Activated T-cell treated with anti-CD3 and anti-CD28 coated beads, Interleukin-2, amount 50 U/mL, for 72 hours (primary cell): ENCODE results near the gene DKC1. TPM values are rescaled to one million over a fixed set of nuclear protein-coding genes. Genes with fewer than 3 reads are reported as not detected.
"Not testable (repeated sequence)": the region's sequence is repeated elsewhere in the genome, so short reads cannot be mapped to it uniquely, and the experiment has no call there.

Experiments
- ATAC-seq, 2 donors: fragments of 150-1000 bp; cut with Tn5 transposase; replicated peaks in 1 of 2; 2 replicates each; pipeline ENCODE4 v1.10.0; 2021; ENCODE audit warnings: moderate library complexity in 2 of 2, mild to moderate bottlenecking in 1 of 2
- DNase-seq, 2 donors: peaks; one replicate each; pipeline ENCODE4 v3.0.0; 2021 to 2022; ENCODE audit warnings: mixed read lengths in 1 of 2
- H3K27ac Mint-ChIP-seq: one replicate; pipeline ENCODE4 v1.8.0; 2022; ENCODE audit warnings: mild to moderate bottlenecking, moderate library complexity, mixed read lengths
- H3K27me3 Mint-ChIP-seq: one replicate; pipeline ENCODE4 v1.8.0; 2022; ENCODE audit warnings: low read depth, mixed read lengths
- H3K36me3 Mint-ChIP-seq, 2 donors: one replicate each; pipeline ENCODE4 v1.8.0; 2022; ENCODE audit warnings: mixed read lengths in 2 of 2, mild to moderate bottlenecking in 1 of 2; ENCODE audit not compliant: insufficient read depth in 2 of 2
- H3K4me1 Mint-ChIP-seq: one replicate; pipeline ENCODE4 v1.8.0; 2022; ENCODE audit warnings: low read depth, mixed read lengths
- H3K4me3 Mint-ChIP-seq, 2 donors: one replicate each; pipeline ENCODE4 v1.8.0; 2022; ENCODE audit warnings: mild to moderate bottlenecking in 2 of 2, mixed read lengths in 2 of 2, moderate library complexity in 2 of 2
- H3K9me3 Mint-ChIP-seq, 2 donors: one replicate each; pipeline ENCODE4 v1.8.0; 2022; ENCODE audit warnings: mixed read lengths in 2 of 2
- total RNA-seq, 2 donors: library from RNA; stranded (reverse); gene quantifications; one replicate each; pipeline ENCODE4 v1.2.3, GENCODE V29; 2022

DKC1 gene
- total RNA-seq, 2 donors from 2014 or later = 92.7 to 111 TPM

DNA sequence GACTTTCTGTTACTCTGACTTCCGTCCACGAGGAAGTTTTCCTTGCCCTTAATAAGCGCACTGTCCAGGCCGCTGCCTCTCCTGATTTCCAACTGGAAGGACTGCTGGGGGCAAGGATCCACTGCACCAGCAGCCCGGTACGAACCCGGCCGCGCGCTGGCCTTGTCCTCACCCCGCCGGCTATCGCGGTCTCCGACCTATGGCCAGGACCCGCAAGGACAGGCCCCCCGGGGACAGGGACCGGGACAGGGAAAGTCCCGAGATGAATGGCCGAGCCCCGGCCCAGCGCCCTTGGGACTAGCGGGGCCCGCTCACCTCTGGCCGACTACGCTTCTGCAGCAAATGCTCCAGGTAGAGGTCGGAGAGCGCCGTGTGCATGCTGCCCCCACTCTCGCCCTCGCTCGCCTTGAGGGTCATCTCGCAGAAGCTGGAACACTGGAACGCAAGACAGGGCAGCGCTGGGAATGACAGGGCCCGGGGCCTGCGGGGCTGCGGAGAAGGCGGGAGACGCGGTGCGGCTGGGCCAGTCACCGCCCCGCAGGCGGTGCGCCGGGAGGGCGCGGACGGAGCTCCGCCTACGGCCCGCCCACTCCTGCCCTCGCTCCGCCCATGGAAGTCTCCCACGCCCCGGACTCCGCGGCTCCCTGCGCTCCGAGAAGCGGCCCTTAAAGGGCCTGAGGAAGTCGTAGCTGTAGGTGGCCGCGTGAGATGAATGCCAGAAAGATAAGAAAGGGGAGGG is 42.5 kb downstream of the DKC1 start, which contains the start of gene MPP1:
Gene MPP1, minus strand, starts transcription at position 529 of the 739 bp plus-strand sequence. Its CDS starts 112 bp downstream, at position 417.
- H3K9me3 Mint-ChIP-seq = peaks cover 0 to 3% of the 10 kb centered on the region in 2 donors
- H3K27ac Mint-ChIP-seq = peak within 1 kb of the TSS; percentile 19
- peak within 1 kb of the TSS; percentile 88 to 89 for H3K4me3 Mint-ChIP-seq
- H3K27me3 Mint-ChIP-seq = peaks cover 12% of the 10 kb centered on the region
- peaks cover 51% of the 10 kb centered on the region for H3K4me1 Mint-ChIP-seq
- ATAC-seq (peak; percentile 85 to 86), DNase-seq (peak; percentile 78 to 85)
- H3K36me3 Mint-ChIP-seq = no peaks in the 10 kb centered on the region

DNA sequence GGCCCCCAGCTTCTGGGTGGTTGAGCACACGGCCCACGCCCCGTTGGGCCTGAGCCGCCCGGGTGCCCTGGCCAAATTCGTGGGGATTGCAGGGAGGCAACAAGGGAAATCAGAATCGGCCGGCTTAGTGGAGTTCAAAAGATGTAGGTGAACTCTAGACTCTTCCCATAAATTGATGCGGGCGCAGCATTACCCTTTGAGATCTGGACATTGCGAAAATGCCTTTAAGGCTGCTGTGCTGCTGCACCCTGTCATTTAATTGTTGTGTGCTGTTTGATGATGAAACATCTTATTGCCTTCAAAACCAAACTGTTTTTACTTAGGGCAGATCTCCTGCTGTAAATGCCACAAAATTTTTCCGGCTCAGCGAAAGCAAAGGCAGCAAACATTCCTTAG is 43.0 kb downstream of the DKC1 start:
- Mint-ChIP-seq H3K9me3 (peaks cover 0 to 3% of the 10 kb centered on the region in 2 donors), H3K4me1 (peaks cover 45% of the 10 kb centered on the region), H3K4me3 (peak overlapping the region; percentile 88 to 89), H3K36me3 (no peaks in the 10 kb centered on the region), H3K27ac (peak overlapping the region; percentile 19), H3K27me3 (peaks cover 12% of the 10 kb centered on the region)
- ATAC-seq = no peak
- no peak for DNase-seq

DNA sequence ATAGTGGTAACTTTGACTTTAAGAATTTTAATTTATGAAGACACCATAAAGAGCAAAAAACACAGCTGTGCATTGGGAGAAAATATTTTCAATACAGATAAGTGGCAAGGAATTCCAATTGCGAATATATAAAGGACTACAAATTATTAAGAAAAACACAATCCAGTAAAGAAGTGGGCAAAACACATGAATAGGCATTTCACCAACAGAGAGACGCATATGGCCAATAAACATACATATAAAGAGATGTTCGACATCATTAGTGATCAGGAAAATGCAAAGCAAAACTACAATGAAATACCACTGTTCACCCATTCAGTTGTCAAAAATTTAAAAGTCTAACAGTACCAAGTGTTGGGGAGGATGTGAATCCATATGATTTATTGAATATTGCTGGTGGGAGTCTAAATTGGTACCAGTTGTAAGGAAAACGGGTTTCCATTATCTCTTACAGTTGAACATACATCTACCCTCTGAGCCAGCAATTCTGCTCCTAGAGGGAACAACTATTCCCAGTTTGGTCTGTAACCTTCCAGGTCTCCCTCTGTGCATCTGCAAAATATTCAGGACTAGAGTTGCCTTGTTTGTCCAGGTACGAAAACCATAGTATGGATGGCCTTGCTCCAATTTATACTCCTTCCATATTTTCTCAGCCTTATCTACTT is 44.3 kb downstream of the DKC1 start:
- Mint-ChIP-seq H3K4me1 (peaks cover 37% of the 10 kb centered on the region), H3K27me3 (peaks cover 17% of the 10 kb centered on the region), H3K36me3 (no peaks in the 10 kb centered on the region), H3K4me3 (no peak overlapping the region), H3K9me3 (peaks cover 0 to 3% of the 10 kb centered on the region in 2 donors), H3K27ac (no peak overlapping the region)
- DNase-seq = no peak
- no peak for ATAC-seq

DNA sequence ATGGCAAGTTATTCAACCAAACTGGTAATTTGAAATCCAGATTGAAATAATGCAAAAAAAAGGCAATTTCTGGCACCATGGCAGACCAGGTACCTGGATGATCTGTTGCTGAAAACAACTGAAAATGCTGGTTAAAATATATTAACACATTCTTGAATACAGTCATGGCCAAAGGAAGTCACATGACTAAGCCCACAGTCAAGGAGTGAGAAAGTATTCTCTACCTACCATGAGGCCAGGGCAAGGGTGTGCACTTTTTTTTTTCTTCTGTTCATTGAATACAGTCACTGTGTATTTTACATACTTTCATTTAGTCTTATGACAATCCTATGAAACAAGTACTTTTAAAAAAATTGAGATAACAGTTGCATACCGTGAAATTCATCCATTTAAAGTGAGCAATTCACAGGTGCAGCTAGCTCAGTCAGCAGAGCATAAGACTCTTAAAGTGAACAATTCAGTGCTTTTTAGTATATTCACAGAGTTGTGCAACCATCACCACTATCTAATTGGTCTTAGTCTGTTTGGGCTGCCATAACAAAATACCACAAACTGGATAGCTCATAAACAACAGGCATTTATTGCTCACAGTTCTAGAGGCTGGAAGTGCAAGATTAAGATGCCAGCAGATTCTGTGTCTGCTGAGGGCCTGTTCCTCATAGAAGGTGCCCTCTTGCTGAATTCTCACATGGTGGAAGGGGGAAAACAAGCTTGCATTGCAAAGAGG is 47.4 kb downstream of the DKC1 start:
- DNase-seq (no peak), ATAC-seq (peak; percentile 52 to 65)
- peaks cover 0 to 3% of the 10 kb centered on the region in 2 donors for H3K9me3 Mint-ChIP-seq
- no peak overlapping the region for H3K4me3 Mint-ChIP-seq
- no peaks in the 10 kb centered on the region for H3K36me3 Mint-ChIP-seq
- peaks cover 13% of the 10 kb centered on the region for H3K4me1 Mint-ChIP-seq
- H3K27ac Mint-ChIP-seq = no peak overlapping the region
- peaks cover 26% of the 10 kb centered on the region for H3K27me3 Mint-ChIP-seq

DNA sequence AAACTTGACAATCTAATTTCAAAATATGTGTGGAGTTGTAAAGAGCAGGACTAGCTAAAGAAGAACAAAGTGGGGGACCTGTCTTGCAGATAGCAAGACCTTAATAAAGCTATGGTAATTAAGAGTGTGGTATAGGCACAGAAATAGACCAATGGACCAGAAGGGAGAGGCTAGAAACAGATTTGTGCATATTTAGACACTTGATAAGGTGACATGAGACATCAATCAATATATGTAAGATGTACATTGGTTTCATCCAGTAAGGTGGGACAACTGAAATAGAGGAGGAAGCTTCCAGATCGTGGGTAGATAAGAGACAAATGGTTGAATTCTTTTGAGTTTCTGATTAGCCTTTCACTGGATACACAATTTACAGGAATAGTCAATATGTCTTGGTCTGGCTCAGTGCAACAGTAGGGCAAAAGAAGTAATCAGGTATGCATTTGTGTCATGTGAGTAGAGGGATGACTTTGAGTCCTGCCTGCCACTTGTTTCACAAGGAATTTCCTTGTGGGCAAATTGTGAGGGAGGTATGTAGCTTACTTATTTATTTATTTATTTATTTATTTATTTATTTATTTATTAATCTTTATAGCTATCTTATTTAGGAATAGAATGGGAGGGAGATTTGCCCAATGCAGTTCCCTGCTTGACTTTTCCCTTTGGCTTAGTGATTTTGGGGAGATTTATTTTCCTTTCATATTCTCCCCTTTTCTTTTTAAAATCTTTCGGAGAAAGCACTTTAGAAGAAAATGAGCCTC is 49.9 kb downstream of the DKC1 start:
- Mint-ChIP-seq H3K4me1 (peaks cover 6% of the 10 kb centered on the region), H3K4me3 (no peak overlapping the region), H3K36me3 (no peaks in the 10 kb centered on the region), H3K9me3 (peaks cover 0 to under 1% of the 10 kb centered on the region in 2 donors), H3K27me3 (peaks cover 32% of the 10 kb centered on the region), H3K27ac (no peak overlapping the region)
- ATAC-seq = no peak
- DNase-seq = no peak

DNA sequence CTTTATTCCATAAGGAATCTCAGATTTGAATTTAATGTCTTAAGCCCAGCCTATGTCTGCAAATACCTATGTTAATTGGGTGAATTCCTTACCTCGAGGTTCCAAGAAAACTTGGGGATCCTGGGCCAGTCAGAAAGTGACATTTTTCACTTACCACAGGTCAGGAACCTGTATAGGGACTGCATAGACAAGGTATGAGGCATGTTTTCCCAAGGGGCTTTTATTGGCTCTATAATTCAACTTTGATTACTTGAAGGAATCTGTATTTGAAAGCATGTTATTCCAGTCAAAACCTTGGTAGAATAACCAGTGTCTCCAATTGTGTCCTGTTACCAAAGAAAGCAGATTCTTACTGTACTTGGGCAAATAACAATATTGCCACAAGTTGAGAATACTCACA is 51.1 kb downstream of the DKC1 start:
- H3K36me3 Mint-ChIP-seq = no peaks in the 10 kb centered on the region
- no peak for ATAC-seq
- peaks cover 23% of the 10 kb centered on the region for H3K27me3 Mint-ChIP-seq
- no peak overlapping the region for H3K27ac Mint-ChIP-seq
- peaks cover 6% of the 10 kb centered on the region for H3K4me1 Mint-ChIP-seq
- DNase-seq = no peak
- H3K4me3 Mint-ChIP-seq = no peak overlapping the region
- H3K9me3 Mint-ChIP-seq = no peaks in the 10 kb centered on the region

DNA sequence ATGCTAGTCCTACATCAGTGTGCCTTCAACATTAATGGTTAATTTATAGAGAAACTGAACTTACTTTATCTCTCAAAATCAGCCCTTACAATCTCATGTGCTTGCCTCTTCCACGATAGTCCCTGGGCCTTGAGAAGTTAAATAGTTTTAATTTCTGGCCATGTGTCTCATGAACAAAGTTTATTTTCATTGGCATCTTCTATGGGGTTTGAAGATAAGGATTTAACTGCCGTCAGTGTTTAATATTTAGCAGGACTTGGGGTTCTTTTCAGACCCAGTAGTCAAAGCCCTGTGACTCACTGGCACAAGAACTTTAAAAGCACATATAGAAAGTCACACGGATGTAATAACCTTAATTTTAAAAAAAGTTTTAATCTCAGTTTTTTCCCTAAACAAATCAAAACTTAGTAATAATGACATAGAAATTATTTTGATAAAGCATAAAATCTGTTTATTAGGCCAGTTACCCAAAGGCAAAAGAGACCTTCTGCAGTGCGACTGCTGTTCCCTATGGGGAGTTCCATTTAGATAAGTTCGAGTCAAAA is 52.7 kb downstream of the DKC1 start:
- Mint-ChIP-seq H3K27me3 (peaks cover 23% of the 10 kb centered on the region), H3K36me3 (no peaks in the 10 kb centered on the region), H3K27ac (no peak overlapping the region), H3K9me3 (no peaks in the 10 kb centered on the region), H3K4me1 (no peaks in the 10 kb centered on the region), H3K4me3 (no peak overlapping the region)
- DNase-seq = no peak
- no peak for ATAC-seq

DNA sequence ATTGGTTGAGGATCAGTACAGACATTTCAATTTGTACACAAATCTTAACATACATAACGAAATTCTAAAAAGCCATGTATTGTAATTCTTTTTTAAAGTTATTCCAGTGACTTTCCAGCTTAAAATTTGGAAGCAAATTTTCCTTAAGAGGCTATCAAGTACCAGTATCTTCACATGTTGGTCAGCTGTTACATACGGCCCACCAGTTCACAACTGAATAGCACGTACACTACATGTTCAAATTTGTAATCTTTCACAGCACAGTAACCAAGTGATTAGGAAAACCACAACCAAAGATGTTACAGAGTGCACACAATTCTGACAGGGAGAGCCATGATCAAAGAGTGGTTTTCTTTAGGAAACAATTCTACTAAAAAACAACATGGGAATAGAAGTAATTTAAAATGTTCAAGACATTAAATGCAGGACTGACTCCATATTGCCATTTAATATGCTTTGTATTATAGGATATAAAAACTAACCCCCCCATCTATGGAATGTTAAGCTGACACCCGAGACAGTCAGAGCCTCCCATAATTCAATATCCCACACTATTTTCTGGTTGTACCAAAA is 53.7 kb downstream of the DKC1 start:
- not testable (repeated sequence) for DNase-seq, H3K27ac Mint-ChIP-seq, H3K4me1 Mint-ChIP-seq, H3K9me3 Mint-ChIP-seq, H3K36me3 Mint-ChIP-seq, ATAC-seq, H3K4me3 Mint-ChIP-seq
- H3K27me3 Mint-ChIP-seq = peaks cover 27% of the 10 kb centered on the region

DNA sequence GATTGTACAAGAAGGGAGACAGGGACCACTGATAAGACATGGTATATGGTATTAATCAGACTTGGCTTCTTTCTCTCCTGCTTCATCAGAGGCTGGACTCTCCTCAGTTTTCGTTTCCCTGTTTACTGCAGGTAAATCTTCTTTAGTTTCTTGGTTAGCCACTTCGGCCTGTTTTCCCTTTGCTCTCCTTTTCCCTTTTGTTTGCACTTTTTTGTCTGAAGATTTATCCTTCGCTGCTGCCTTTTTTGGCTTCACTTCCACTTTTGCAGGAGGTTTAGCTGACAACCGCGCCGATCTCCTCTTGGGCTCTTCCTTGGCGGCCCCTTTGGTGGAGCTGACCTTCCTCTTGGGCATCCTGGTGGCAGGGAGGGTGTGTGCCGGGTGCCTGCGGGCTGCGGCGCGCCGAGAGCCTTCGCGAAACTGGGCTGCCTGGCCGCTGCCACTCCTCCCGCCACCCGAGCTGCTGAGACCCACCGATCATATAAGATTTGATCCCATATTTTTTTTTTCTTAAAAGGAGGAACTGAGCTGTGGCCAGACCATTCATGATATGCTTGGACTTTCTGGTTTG is 54.5 kb downstream of the DKC1 start:
- not testable (repeated sequence) for H3K4me3 Mint-ChIP-seq, DNase-seq, H3K36me3 Mint-ChIP-seq, H3K9me3 Mint-ChIP-seq, H3K4me1 Mint-ChIP-seq, H3K27ac Mint-ChIP-seq, ATAC-seq
- peaks cover 25% of the 10 kb centered on the region for H3K27me3 Mint-ChIP-seq

DNA sequence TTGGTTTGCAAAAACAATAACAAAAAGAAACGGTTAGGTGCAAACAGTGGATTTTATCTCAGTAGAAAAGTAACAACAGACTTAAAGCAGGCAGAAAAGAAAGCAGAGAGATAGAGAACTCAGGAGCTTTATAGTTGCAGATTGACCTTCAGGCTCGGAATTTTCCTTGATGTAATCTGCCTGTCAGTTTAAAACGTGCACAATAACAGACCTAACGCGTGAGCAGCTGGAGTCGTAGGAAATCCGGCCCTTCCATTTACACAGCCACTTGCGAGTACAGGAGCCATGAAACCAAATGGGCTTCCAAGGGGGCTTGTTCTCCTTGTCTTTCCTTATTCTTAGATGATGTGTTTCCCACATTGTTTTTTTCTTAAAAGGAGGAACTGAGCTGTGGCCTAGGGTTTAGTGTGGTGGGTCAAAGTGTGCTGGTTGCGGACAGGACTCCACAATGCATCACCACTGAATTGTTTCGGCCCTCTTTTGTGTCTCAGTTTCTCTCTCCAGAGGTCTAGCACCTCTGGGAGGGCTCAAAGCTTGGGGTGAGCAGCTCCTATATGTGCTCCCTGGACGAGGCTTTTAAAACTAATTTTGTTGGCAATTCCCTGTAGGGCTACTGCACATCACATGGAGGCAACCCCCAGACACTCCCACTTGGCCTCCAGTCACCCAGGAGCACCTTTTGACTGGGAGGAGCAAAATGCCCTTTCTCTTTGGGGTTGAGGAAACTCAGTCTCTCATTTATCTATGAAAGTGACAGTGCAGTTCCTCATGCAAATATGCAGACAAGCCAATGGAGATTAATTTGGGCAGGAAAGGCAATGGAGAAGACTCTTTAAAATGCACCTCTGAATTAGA is 56.5 kb downstream of the DKC1 start:
- Mint-ChIP-seq H3K27ac (no peak overlapping the region), H3K9me3 (no peaks in the 10 kb centered on the region), H3K27me3 (peaks cover 17% of the 10 kb centered on the region), H3K4me3 (no peak overlapping the region), H3K36me3 (no peaks in the 10 kb centered on the region), H3K4me1 (no peaks in the 10 kb centered on the region)
- no peak for ATAC-seq
- no peak for DNase-seq

DNA sequence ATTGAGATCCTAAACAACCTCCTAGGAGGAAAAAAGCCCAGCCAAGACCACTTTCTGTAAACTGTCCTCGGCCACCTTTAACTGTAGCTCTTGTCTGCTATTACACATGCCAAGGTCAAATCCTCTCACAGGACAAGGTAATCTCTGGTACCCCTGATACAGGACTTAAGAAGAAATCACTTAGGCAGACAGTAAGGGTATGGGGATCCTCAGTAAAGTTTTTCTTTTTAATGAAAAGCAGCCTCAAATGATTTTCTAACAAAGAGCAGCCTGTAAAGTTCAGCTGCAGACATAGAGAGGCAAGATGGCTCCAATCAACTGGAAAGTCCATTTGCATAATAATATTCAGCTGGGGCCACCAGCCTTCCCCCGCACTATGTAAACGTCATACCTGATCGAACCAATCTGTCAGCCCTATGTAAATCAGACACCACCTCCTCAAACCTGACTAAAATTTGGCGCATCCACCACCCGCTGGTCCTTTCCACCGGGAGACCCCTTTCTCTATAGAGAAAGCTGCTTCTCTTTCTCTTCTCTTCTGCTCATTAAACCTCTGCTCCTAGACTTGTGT is 57.2 kb downstream of the DKC1 start:
- no peak for DNase-seq
- ATAC-seq = no peak
- H3K4me3 Mint-ChIP-seq = no peak overlapping the region
- no peak overlapping the region for H3K27ac Mint-ChIP-seq
- peaks cover 17% of the 10 kb centered on the region for H3K27me3 Mint-ChIP-seq
- no peaks in the 10 kb centered on the region for H3K36me3 Mint-ChIP-seq
- no peaks in the 10 kb centered on the region for H3K9me3 Mint-ChIP-seq
- no peaks in the 10 kb centered on the region for H3K4me1 Mint-ChIP-seq
